Neutrophil (primary cell): Measurements from ENCODE around the gene TLR3.

Source experiments
- H3K27ac ChIP-seq: fragments of 200-600 bp; sonication (generic); 2 replicates; pipeline ENCODE4 v1.5.1; 2016; ENCODE audit warnings: mild to moderate bottlenecking, moderate library complexity
- H3K27me3 ChIP-seq: fragments of 200-600 bp; sonication (generic); 2 replicates; pipeline ENCODE4 v1.6.0; 2016; ENCODE audit warnings: mild to moderate bottlenecking
- H3K36me3 ChIP-seq: fragments of 200-600 bp; sonication (generic); 2 replicates; pipeline ENCODE4 v1.5.1; 2017
- H3K4me1 ChIP-seq, 2 experiments: fragments of 200-600 bp in 1 of 2; sonication (generic) in 1 of 2; 1 replicate in 1 of 2; 2 replicates in 1 of 2; pipeline versions ENCODE4 v1.5.1 to v1.6.1; 2013 to 2016; ENCODE audit warnings: low read depth in 1 of 2, low read length in 1 of 2, mild to moderate bottlenecking in 1 of 2, moderate library complexity in 1 of 2; ENCODE audit not compliant: control insufficient read depth in 1 of 2, insufficient read depth in 1 of 2
- H3K4me3 ChIP-seq, 2 experiments: fragments of 200-600 bp in 1 of 2; sonication (generic) in 1 of 2; 1 replicate in 1 of 2; 2 replicates in 1 of 2; pipeline ENCODE4 v1.5.1; 2013 to 2016; ENCODE audit warnings: low read depth in 1 of 2, low read length in 1 of 2, mild to moderate bottlenecking in 1 of 2, moderate library complexity in 1 of 2
- H3K9me3 ChIP-seq: fragments of 200-600 bp; sonication (generic); 2 replicates; pipeline ENCODE4 v1.5.1; 2016
- TF ChIP-seq, protein P1 (sequence below): fragments of 200-600 bp; sonication (generic); IDR thresholded peaks from 2 replicates; pipeline ENCODE4 v1.5.1; 2016; ENCODE audit warnings: antibody characterized with exemption

Gene TLR3

DNA sequence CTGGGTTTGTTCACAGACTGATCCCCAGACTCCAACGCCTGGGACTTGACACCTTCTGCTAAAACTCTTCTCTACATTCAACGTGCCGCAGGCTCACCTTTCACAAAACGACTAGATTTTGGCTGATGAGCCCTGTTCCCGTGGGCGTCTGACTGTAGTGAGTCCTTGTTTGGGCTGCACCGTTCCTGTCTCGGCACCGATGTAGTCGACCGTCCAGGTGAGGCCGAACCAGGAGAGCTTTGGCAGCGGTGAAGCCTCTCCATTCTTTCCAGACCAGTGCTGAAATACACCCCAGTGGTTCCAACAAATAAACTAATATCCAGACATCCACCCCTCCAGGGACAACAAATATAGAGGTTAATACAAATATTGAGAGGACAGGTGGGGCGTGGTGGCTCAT, 45.0 kb upstream of the TLR3 start:
- H3K4me3 ChIP-seq = no peak overlapping the region
- no peaks in the 10 kb centered on the region for H3K4me1 ChIP-seq
- no peak overlapping the region for H3K27ac ChIP-seq
- H3K27me3 ChIP-seq = peaks cover 13% of the 10 kb centered on the region
- no peaks in the 10 kb centered on the region for H3K36me3 ChIP-seq
- H3K9me3 ChIP-seq = no peaks in the 10 kb centered on the region
- TF ChIP-seq, protein P1, sequence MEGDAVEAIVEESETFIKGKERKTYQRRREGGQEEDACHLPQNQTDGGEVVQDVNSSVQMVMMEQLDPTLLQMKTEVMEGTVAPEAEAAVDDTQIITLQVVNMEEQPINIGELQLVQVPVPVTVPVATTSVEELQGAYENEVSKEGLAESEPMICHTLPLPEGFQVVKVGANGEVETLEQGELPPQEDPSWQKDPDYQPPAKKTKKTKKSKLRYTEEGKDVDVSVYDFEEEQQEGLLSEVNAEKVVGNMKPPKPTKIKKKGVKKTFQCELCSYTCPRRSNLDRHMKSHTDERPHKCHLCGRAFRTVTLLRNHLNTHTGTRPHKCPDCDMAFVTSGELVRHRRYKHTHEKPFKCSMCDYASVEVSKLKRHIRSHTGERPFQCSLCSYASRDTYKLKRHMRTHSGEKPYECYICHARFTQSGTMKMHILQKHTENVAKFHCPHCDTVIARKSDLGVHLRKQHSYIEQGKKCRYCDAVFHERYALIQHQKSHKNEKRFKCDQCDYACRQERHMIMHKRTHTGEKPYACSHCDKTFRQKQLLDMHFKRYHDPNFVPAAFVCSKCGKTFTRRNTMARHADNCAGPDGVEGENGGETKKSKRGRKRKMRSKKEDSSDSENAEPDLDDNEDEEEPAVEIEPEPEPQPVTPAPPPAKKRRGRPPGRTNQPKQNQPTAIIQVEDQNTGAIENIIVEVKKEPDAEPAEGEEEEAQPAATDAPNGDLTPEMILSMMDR = no peak

- peaks cover 20% of the 10 kb centered on the region for H3K27me3 ChIP-seq
- no peaks in the 10 kb centered on the region for H3K9me3 ChIP-seq
- no peaks in the 10 kb centered on the region for H3K36me3 ChIP-seq
- TF ChIP-seq, protein P1 = no peak
- no peaks in the 10 kb centered on the region for H3K4me1 ChIP-seq
- H3K4me3 ChIP-seq = no peak overlapping the region
- no peak overlapping the region for H3K27ac ChIP-seq
Measured at GRCh38 chr4:186024637-186025407, 44.1 kb upstream of the TLR3 start.

GRCh38 chr4:186025408-186025690, 43.6 kb upstream of the TLR3 start:
- H3K36me3 ChIP-seq = no peaks in the 10 kb centered on the region
- no peak overlapping the region for H3K4me3 ChIP-seq
- H3K27ac ChIP-seq = no peak overlapping the region
- no peaks in the 10 kb centered on the region for H3K4me1 ChIP-seq
- H3K9me3 ChIP-seq = no peaks in the 10 kb centered on the region
- TF ChIP-seq, protein P1 = no peak
- peaks cover 20% of the 10 kb centered on the region for H3K27me3 ChIP-seq

- H3K4me1 ChIP-seq = no peaks in the 10 kb centered on the region
- no peaks in the 10 kb centered on the region for H3K36me3 ChIP-seq
- TF ChIP-seq, protein P1 = no peak
- H3K9me3 ChIP-seq = no peaks in the 10 kb centered on the region
- H3K27me3 ChIP-seq = peaks cover 12% of the 10 kb centered on the region
- H3K27ac ChIP-seq = no peak overlapping the region
- no peak overlapping the region for H3K4me3 ChIP-seq
Measured at GRCh38 chr4:186027405-186027804, 41.6 kb upstream of the TLR3 start.

- TF ChIP-seq, protein P1 = no peak
- H3K27ac ChIP-seq = no peak overlapping the region
- H3K9me3 ChIP-seq = no peaks in the 10 kb centered on the region
- no peak overlapping the region for H3K4me3 ChIP-seq
- H3K36me3 ChIP-seq = no peaks in the 10 kb centered on the region
- peaks cover 12% of the 10 kb centered on the region for H3K27me3 ChIP-seq
- no peaks in the 10 kb centered on the region for H3K4me1 ChIP-seq
Measured at GRCh38 chr4:186029571-186030398, 39.2 kb upstream of the TLR3 start.
